Measurements from ENCODE around the gene CCL22. TPM values are rescaled to one million over a fixed set of nuclear protein-coding genes. Genes with fewer than 3 reads are reported as not detected.

CCL22 gene
- total RNA-seq, 1 experiment from 2014 or later: 0.66 TPM

- peaks cover 0 to 7% of the 10 kb centered on the region in 2 experiments; a peak in 2 of 4 replicates for H3K4me1 ChIP-seq (ENCODE audit: control insufficient read depth in 1 of 2, insufficient read depth in 2 of 2, low read length in 2 of 2)
- RAD21 ChIA-PET (ENCODE audit: low non-redundant PET in 1 of 2, low total read pairs in 2 of 2, uncharacterized antibody in 2 of 2, unreplicated experiment in 2 of 2): no interaction called here
- H3K27me3 ChIP-seq (ENCODE audit: insufficient read depth, low read length): no peaks in the 10 kb centered on the region
- ATAC-seq (no peak), DNase-seq (ENCODE audit: low read depth, low spot score) (no peak)
- no peaks in the 10 kb centered on the region for H3K36me3 ChIP-seq (ENCODE audit: control insufficient read depth in 1 of 2, insufficient read depth in 2 of 2, low read length in 2 of 2)
- no peak overlapping the region for H3K27ac ChIP-seq (ENCODE audit: low read depth, low read length)
- TF ChIP-seq CBX3 (IDR thresholded peaks at IDR 0.05; ENCODE audit: low read depth): no peak
- H3K9me2 ChIP-seq (ENCODE audit: insufficient read depth): no peaks in the 10 kb centered on the region
- no TSS peak for BruUV-seq (replicated peaks)
- no peaks in the 10 kb centered on the region for H4K20me1 ChIP-seq (ENCODE audit: insufficient read depth)
- no peaks in the 10 kb centered on the region for H3K79me2 ChIP-seq (ENCODE audit: insufficient read depth, low read length)
- no peak overlapping the region for H3K4me2 ChIP-seq (ENCODE audit: low read length)
- H3K9ac ChIP-seq (ENCODE audit: low read length): no peak overlapping the region
- H3K9me3 ChIP-seq (ENCODE audit: control insufficient read depth in 1 of 2, insufficient read depth in 1 of 2, low read depth in 1 of 2, low read length in 2 of 2): no peaks in the 10 kb centered on the region
- intact Hi-C loops (cut with micrococcal nuclease): no loop called here
- no peak overlapping the region for H2AFZ ChIP-seq (ENCODE audit: low read depth, low read length, poor library complexity, severe bottlenecking)
- CTCF ChIA-PET: no interaction called here
- POLR2A ChIA-PET: no interaction called here
- no peak overlapping the region for H3K4me3 ChIP-seq (replicated peaks in 1 of 2; ENCODE audit: low read depth in 1 of 2, low read length in 2 of 2)
Measured at GRCh38 chr16:57360321-57360935, 1.8 kb downstream of the CCL22 start.

GRCh38 chr16:57361404-57361803 is 2.8 kb downstream of the CCL22 start:
- POLR2A ChIA-PET: no interaction called here
- no peak overlapping the region for H3K4me3 ChIP-seq (replicated peaks in 1 of 2; ENCODE audit: low read depth in 1 of 2, low read length in 2 of 2)
- peaks cover 0 to 7% of the 10 kb centered on the region in 2 experiments; a peak in 2 of 4 replicates for H3K4me1 ChIP-seq (ENCODE audit: control insufficient read depth in 1 of 2, insufficient read depth in 2 of 2, low read length in 2 of 2)
- no peak for ATAC-seq
- no TSS peak for BruUV-seq (replicated peaks)
- no peak overlapping the region for H3K4me2 ChIP-seq (ENCODE audit: low read length)
- CTCF ChIA-PET: no interaction called here
- TF ChIP-seq TCF7L2 (IDR thresholded peaks at IDR 0.05; ENCODE audit: borderline replicate concordance, extremely low read depth, insufficient read depth, insufficient read length) (no peak), ZNF274 (IDR thresholded peaks at IDR 0.05; ENCODE audit: low read depth, low read length) (no peak), CTCF (IDR thresholded peaks at IDR 0.05 in 2 of 3, conservative IDR thresholded peaks at IDR 0.05 in 1 of 3; ENCODE audit: borderline replicate concordance in 1 of 3, insufficient read depth in 1 of 3, low read depth in 2 of 3, low read length in 2 of 3) (no peak), ZBTB33 (IDR thresholded peaks at IDR 0.05; ENCODE audit: extremely low read depth, insufficient replicate concordance, low read length) (no peak), RAD21 (IDR thresholded peaks at IDR 0.05; ENCODE audit: low read depth) (no peak), CEBPB (IDR thresholded peaks at IDR 0.05; ENCODE audit: low read depth) (no peak), EZH2phosphoT487 (IDR thresholded peaks at IDR 0.05; ENCODE audit: borderline replicate concordance) (no peak), SRF (IDR thresholded peaks at IDR 0.05; ENCODE audit: low read depth) (no peak), EGR1 (IDR thresholded peaks at IDR 0.05; ENCODE audit: low read depth) (no peak), SIN3A (IDR thresholded peaks at IDR 0.05; ENCODE audit: low read depth) (no peak), JUND (IDR thresholded peaks at IDR 0.05) (no peak)
- H3K9me2 ChIP-seq (ENCODE audit: insufficient read depth): no peaks in the 10 kb centered on the region
- no peaks in the 10 kb centered on the region for H3K9me3 ChIP-seq (ENCODE audit: control insufficient read depth in 1 of 2, insufficient read depth in 1 of 2, low read depth in 1 of 2, low read length in 2 of 2)
- DNase-seq (ENCODE audit: low read depth, low spot score): no peak
- no peaks in the 10 kb centered on the region for H3K79me2 ChIP-seq (ENCODE audit: insufficient read depth, low read length)
- no peaks in the 10 kb centered on the region for H3K27me3 ChIP-seq (ENCODE audit: insufficient read depth, low read length)
- no peaks in the 10 kb centered on the region for H4K20me1 ChIP-seq (ENCODE audit: insufficient read depth)
- RAD21 ChIA-PET (ENCODE audit: low non-redundant PET in 1 of 2, low total read pairs in 2 of 2, uncharacterized antibody in 2 of 2, unreplicated experiment in 2 of 2): no interaction called here
- no peak overlapping the region for H2AFZ ChIP-seq (ENCODE audit: low read depth, low read length, poor library complexity, severe bottlenecking)
- H3K36me3 ChIP-seq (ENCODE audit: control insufficient read depth in 1 of 2, insufficient read depth in 2 of 2, low read length in 2 of 2): no peaks in the 10 kb centered on the region
- intact Hi-C loops (cut with micrococcal nuclease): no loop called here
- H3K27ac ChIP-seq (ENCODE audit: low read depth, low read length): no peak overlapping the region
- H3K9ac ChIP-seq (ENCODE audit: low read length): no peak overlapping the region
